GM23248 (cell line): ENCODE measurements around the gene SIX2. TPM values are rescaled to one million over a fixed set of nuclear protein-coding genes. Genes with fewer than 3 reads are reported as not detected.

Source experiments
- DNase-seq: peaks from one replicate; pipeline ENCODE4 v3.0.0-alpha.2; 2015
- H2AFZ ChIP-seq: fragments of 200-600 bp; sonication (generic); 2 replicates; pipeline ENCODE4 v1.6.1; 2016; ENCODE audit warnings: antibody characterized with exemption
- H3F3A ChIP-seq: fragments of 200-600 bp; sonication (generic); 2 replicates; pipeline ENCODE4 v1.6.1; 2016; ENCODE audit warnings: mild to moderate bottlenecking, antibody characterized with exemption, mixed run types; ENCODE audit not compliant: insufficient read depth
- H3K27ac ChIP-seq: fragments of 200-600 bp; sonication (generic); 2 replicates; pipeline ENCODE4 v1.5.1; 2016; ENCODE audit warnings: mild to moderate bottlenecking
- H3K27me3 ChIP-seq: fragments of 200-600 bp; sonication (generic); replicated peaks from 2 replicates; pipeline ENCODE4 v1.6.1; 2016; ENCODE audit warnings: mild to moderate bottlenecking; ENCODE audit not compliant: insufficient read depth
- H3K36me3 ChIP-seq: fragments of 200-600 bp; sonication (generic); 2 replicates; pipeline ENCODE4 v1.6.1; 2016; ENCODE audit warnings: low read depth, mild to moderate bottlenecking
- H3K4me1 ChIP-seq: fragments of 200-600 bp; sonication (generic); 2 replicates; pipeline ENCODE4 v1.6.1; 2016; ENCODE audit warnings: mild to moderate bottlenecking; ENCODE audit not compliant: insufficient read depth
- H3K4me2 ChIP-seq: fragments of 200-600 bp; sonication (generic); one replicate; pipeline ENCODE4 v1.6.1; 2016; ENCODE audit warnings: mild to moderate bottlenecking; ENCODE audit not compliant: unreplicated experiment
- H3K4me3 ChIP-seq: fragments of 200-600 bp; sonication (generic); 2 replicates; pipeline ENCODE4 v1.5.1; 2016; ENCODE audit warnings: mild to moderate bottlenecking
- H3K79me2 ChIP-seq: fragments of 200-600 bp; sonication (generic); 2 replicates; pipeline ENCODE4 v1.6.1; 2016; ENCODE audit warnings: mild to moderate bottlenecking; ENCODE audit not compliant: insufficient read depth
- H3K9ac ChIP-seq: fragments of 200-600 bp; sonication (generic); 2 replicates; pipeline ENCODE4 v1.6.1; 2016; ENCODE audit warnings: mild to moderate bottlenecking
- H3K9me2 ChIP-seq: fragments of 200-600 bp; sonication (generic); 2 replicates; pipeline ENCODE4 v1.6.1; 2016; ENCODE audit warnings: mixed run types, mild to moderate bottlenecking, moderate library complexity; ENCODE audit not compliant: insufficient read depth
- H3K9me3 ChIP-seq: fragments of 200-600 bp; sonication (generic); one replicate; pipeline ENCODE4 v1.6.1; 2017; ENCODE audit warnings: low read depth
- H4K20me1 ChIP-seq: fragments of 200-600 bp; sonication (generic); 2 replicates; pipeline ENCODE4 v1.6.0; 2016; ENCODE audit not compliant: insufficient read depth
- EZH2 ChIP-seq: fragments of 200-600 bp; sonication (generic); IDR thresholded peaks from 2 replicates; pipeline ENCODE4 v1.6.1; 2018; ENCODE audit warnings: antibody characterized with exemption, mild to moderate bottlenecking; ENCODE audit not compliant: insufficient read depth, poor library complexity, severe bottlenecking
- EZH2phosphoT487 ChIP-seq: fragments of 200-600 bp; sonication (generic); IDR thresholded peaks from 2 replicates; pipeline ENCODE4 v1.6.1; 2018; ENCODE audit warnings: antibody characterized with exemption, moderate library complexity, mild to moderate bottlenecking, low read depth; ENCODE audit not compliant: insufficient read depth
- WGBS, 2 experiments: methylation state at CpG; one replicate each; pipeline ENCODE4 v1.1.6; 2015 to 2017; ENCODE audit warnings: low lambda C conversion rate in 2 of 2, low coverage in 1 of 2; ENCODE audit errors: missing lambda C conversion rate in 2 of 2; 5-methylcytosine and 5-hydroxymethylcytosine counted together
- in situ Hi-C: fragments of 300-500 bp; cut with MboI; formaldehyde crosslinking; loops from 2 replicates; pipeline ENCODE4 v1.15.0; 2020
- polyA plus RNA-seq: library from polyadenylated mRNA; unstranded; fragments of >200 nt; fragmentation: Nextera tagmentation; extraction: Ambion mirVana; gene quantifications from 2 replicates; pipeline ENCODE4 v1.2.1, GENCODE V29; 2016
- total RNA-seq: library from RNA; depleted of rRNA; stranded (reverse); fragments of >200 nt; shearing (Covaris generic); gene quantifications from 2 replicates; pipeline ENCODE4 v1.2.3, GENCODE V29; 2014

SIX2 gene
- total and polyA plus RNA-seq, 2 experiments from 2014 or later: 0.19 TPM; not detected in 1

- H3K36me3 ChIP-seq: no peaks in the 10 kb centered on the region
- H3K79me2 ChIP-seq: no peaks in the 10 kb centered on the region
- H4K20me1 ChIP-seq: no peaks in the 10 kb centered on the region
- peaks cover 6% of the 10 kb centered on the region; the same call in 1 of the 2 replicates for H3F3A ChIP-seq
- DNase-seq: no peak
- peaks cover 40% of the 10 kb centered on the region for H3K27me3 ChIP-seq
- H3K4me2 ChIP-seq: no peak overlapping the region
- no peak overlapping the region for H3K9ac ChIP-seq
- no peaks in the 10 kb centered on the region for H3K4me1 ChIP-seq
- in situ Hi-C loops: no loop called here
- 83 to 87% methylated on average over 32 to 37 of the region's 37 CpGs for WGBS, 2 experiments
- no peak overlapping the region for H3K4me3 ChIP-seq
- no peak for TF ChIP-seq EZH2phosphoT487
- TF ChIP-seq EZH2: no peak
- no peaks in the 10 kb centered on the region for H3K9me2 ChIP-seq
- no peak overlapping the region for H2AFZ ChIP-seq
- H3K27ac ChIP-seq: no peak overlapping the region
- H3K9me3 ChIP-seq: no peaks in the 10 kb centered on the region
These were observed 3.0 kb downstream of the SIX2 start for GRCh38 chr2:45006041-45006941.

- Histone ChIP-seq H3K9me3 (no peaks in the 10 kb centered on the region), H3F3A (no peaks in the 10 kb centered on the region), H4K20me1 (no peaks in the 10 kb centered on the region), H3K79me2 (no peaks in the 10 kb centered on the region), H3K36me3 (no peaks in the 10 kb centered on the region), H2AFZ (no peak overlapping the region), H3K9me2 (no peaks in the 10 kb centered on the region), H3K4me3 (no peak overlapping the region), H3K27ac (no peak overlapping the region), H3K9ac (no peak overlapping the region), H3K27me3 (peaks cover 47% of the 10 kb centered on the region), H3K4me2 (no peak overlapping the region), H3K4me1 (no peaks in the 10 kb centered on the region)
- 74% methylated on average over 25 of the region's 25 CpGs for WGBS, 2 experiments
- no peak for TF ChIP-seq EZH2
- no peak for TF ChIP-seq EZH2phosphoT487
- DNase-seq: no peak
- in situ Hi-C loops: no loop called here
These were observed 3.8 kb downstream of the SIX2 start for GRCh38 chr2:45005261-45006002.

GRCh38 chr2:45004562-45005191, 4.6 kb downstream of the SIX2 start:
- H3K4me2 ChIP-seq: no peak overlapping the region
- H3K4me3 ChIP-seq: peak overlapping the region; percentile 51

More at GRCh38 chr2:45004562-45005191, 4.6 kb downstream of the SIX2 start:
- in situ Hi-C loops: no loop called here
- Histone ChIP-seq H3K27ac (no peak overlapping the region), H3K27me3 (peaks cover 54% of the 10 kb centered on the region), H3K9ac (no peak overlapping the region), H3K36me3 (no peaks in the 10 kb centered on the region), H3K79me2 (no peaks in the 10 kb centered on the region), H3F3A (no peaks in the 10 kb centered on the region), H4K20me1 (no peaks in the 10 kb centered on the region), H2AFZ (peak overlapping the region; percentile 64), H3K4me1 (no peaks in the 10 kb centered on the region), H3K9me2 (no peaks in the 10 kb centered on the region), H3K9me3 (no peaks in the 10 kb centered on the region)
- peak; percentile 35 for DNase-seq
- TF ChIP-seq EZH2phosphoT487 (0 out of 2 replicates have a peak, but pooled peaks have one; percentile 25), EZH2 (peak; percentile 75)
- 15 to 19% methylated on average over 42 to 45 of the region's 45 CpGs for WGBS, 2 experiments
